NCI-H82 treated with DMSO at 0.1 percent for 48 hours (cell line): Measurements from ENCODE around the gene COL6A1.
"Not testable (repeated sequence)": the region's sequence is repeated elsewhere in the genome, so short reads cannot be mapped to it uniquely, and the experiment has no call there.

Experiments
- DNase-seq: peaks from one replicate; lab custom pipeline; 2025; ENCODE audit not compliant: unreplicated experiment; lab: John Stamatoyannopoulos, UW

The COL6A1 gene

DNA sequence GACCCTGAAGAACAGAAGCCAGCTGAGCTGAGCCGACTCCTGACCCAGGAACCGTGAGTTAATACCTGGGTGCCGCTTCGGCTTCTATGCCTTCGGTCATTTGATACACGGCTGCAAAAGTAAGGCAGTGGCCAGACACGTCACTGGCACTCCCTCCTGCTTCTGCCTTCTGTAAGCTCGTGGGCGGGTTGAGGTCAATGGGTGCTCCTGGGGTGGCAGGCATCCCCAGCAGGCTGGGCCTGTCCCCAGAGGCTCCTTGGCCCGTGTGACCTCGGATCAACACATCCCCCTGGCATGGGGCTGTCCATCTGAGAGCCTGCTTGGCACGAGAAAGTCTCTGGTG lies 35.7 kb upstream of the COL6A1 start:
- no peak for DNase-seq

DNA sequence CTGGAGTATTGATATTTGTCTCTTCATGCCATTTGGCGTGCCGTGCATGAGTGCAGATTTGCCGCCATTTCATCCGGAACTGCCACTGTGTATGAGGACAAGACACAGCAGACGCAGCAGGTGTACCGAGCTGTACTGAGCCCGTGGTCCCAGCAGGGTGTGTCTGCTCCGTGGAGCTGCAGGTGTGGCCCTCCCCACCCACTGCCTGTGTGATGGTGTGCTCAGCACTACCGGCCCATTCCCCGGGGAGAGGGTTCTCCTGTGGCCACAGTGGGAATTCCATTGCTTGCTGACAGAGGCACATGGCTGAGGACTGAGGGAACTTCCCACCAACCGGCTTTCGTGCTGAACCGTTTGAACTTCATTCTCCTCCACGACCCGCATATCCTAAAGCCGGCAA lies 34.3 kb upstream of the COL6A1 start:
- DNase-seq = no peak

DNA sequence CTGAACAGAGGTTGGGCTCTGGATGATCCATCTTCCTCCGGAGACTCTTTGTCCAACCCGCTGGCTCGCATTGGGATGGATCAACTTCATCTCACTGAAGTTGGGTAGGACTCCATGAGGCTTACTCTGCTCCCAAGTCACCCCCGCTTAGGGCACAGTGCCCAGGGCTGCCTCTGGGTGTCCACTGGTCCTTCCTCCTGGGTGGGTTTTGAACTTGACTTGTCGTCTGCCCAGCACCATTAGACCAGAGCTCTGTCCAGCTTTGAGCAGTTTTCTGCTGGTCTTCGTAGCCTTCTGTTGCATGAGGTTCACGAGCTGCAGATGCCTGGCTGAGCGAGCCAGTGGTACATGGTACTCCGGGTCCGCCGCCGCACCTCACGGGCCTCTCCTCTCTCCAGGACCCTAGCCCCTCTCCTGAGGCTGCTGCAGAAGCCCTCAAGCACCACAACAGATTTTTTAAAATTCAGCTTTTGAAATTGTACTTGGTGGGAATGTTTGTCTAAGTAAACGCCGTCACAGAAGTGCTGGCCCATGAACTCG lies 33.8 kb upstream of the COL6A1 start:
- no peak for DNase-seq

DNA sequence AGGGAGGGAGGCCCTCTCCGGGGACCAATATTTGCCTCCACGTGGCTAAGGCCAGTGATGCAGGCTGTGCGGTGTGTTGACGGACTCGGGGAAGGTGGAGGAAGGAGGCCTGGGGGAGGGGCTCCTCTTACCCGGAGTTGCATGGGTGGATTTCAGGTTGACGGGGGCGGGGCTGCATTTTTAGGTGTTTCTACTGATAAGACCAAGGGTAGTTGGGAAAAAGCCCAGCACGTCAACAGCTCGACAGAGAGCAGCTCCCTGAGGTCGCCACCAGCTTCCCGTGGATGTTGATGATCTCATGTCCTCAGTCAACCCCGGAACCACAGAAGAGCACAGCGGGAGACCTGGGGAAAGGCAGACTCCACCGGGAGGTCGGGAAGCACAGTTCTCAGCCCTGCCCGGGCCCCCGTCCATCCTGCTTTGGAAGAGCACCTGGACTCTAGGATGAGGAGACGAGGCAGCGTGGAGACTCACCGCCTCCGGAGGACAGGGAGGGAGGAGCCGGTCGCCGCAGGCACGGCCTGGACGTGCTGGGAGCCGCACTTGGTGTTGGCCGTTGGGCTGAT lies 32.9 kb upstream of the COL6A1 start:
- DNase-seq = no peak

DNA sequence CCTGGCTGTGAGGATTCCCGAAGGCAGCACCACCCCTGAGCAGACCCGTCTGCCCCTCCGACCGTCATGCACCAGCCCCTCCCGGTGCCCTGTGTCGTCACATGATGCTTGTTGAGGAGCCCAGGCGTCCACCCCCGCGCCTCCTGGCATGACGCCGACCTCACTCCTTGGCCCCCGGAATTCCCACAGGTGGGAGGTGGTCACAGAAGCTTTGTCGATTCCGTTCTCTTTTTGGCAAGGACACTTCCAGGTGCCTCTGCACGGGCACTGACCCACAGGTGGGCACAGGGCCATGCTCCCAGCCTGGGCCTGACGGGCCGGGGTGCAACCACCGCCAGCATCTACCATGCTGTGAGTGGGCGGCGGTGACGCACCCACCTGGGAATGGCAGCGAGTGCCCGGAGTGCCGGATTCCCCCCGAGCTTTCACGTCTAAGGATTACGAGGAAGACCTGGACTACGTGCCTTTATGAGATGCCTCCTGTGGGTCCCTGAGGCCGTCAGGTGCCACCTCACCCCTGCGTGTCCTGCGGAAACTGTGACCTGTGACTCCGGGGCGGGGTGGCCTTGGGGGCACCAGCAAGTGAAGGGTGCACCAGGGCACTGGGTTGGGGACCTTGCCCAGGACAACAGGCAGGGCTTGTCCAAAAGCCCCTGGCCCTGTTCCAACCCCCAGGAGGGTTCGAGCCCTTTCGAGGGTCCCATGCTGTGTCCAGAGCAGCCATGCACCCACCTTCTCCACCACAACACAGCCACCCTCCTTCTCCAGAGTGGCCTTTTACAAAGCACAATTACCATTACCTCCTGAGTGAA lies 31.4 kb upstream of the COL6A1 start:
- no peak for DNase-seq

DNA sequence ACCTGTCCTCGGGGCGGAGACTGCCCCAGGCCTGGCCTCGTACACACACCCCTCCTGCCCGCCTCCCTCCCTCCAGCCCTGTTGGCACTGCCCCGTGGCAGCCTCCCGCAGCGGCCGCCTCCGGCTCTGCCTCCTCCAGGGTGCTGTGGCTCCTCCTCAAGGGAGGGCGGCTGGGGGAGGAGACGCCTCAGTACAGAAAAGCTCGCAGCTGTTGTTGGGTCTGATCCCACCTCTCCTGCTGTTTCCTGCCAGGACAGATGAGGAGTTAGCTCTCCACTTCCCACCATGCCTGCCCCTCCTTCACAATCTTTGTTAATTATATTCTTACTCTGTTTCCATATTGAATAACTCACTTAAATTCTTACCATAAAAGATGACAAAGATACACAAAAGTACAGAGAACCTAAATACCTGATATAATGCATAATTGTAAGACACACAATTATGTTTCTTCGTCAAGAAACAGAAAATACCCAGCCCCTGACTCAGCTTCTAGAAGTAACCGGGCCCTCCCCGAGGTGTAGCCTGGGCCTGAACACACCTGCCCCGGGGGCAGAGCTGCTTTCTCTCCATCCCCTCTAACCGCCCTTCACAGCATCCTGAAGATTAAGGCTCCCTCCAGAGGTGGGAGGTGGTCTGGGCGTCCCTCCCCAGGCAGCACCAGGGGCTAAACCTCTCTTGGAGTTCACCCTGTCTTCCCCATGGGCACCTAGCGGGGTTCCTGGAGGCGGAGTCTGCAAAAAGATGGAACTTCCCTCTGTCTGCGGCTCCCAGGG lies 30.6 kb upstream of the COL6A1 start:
- DNase-seq = peak; percentile 4

DNA sequence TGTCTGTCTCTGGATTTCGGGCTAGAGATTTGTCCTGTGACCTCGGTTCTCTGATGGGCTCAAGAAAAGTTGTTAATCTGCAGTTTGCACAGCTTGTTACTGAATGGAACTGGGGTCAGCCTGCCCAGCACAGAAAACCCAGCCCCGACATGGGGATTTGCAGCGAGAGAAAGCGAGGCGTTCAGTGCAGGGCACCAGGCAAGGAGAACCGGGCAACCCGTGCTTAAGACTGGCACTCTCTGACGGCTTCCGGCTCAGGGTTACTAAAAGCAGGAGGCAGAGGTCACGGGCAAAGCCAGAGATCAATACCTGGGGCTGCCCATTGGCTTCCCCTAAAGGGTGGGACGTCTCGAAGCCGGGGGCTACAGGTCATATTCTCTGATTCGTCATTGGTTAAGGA lies 29.9 kb upstream of the COL6A1 start:
- no peak for DNase-seq

DNA sequence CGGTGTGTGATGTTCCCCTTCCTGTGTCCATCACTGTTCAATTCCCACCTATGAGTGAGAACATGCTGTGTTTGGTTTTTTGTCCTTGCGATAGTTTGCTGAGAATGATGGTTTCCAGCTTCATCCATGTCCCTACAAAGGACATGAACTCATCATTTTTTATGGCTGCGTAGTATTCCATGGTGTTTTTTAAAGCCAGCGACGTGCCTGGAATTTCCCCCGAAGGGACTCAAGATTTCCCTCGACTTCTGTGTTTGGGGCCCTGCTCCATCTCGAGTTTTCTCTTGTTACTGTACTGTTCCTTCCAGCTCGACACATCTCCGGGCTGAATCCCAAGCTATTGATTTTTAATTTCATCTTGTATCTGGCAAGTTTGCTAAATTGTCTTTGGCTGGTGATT lies 29.0 kb upstream of the COL6A1 start:
- not testable (repeated sequence) for DNase-seq

DNA sequence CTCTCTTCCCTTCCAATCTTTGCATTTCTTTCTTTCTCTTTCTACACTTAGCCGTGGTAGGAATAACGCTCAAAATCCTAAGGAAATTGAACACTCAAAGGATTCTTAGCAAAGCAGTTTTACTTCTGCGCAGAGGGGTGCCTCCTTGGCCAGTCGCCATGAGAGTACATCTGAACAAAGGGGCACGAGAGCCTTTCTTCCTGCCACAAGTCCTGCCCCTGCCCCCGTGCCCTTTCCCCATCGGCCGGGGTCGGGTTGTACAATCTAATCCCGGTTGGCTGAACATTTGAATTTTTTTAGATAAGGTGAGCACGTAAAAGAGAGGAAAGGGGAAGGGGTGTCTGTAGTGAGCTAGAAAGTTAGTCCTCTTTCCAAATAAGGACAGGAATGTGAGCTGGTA lies 28.6 kb upstream of the COL6A1 start:
- no peak for DNase-seq

DNA sequence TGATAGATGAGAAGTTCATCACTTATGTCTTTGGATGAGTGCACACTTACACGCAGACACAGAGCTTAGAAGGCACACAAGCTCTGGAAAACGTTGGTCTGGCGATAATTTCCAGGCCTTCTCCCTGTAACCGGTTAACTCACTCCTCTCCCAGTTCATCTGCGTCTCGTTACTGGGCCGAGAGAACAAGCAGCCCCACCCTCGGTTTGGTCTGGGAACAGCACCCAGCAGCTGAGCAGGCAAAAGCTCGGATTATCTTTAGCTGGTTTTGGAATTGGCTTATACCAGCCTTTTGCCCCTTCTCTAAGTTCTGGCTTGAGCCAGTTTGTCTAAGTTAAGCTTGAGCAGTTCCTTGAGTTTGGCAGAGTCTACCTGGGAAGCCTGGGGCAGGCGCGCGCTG lies 27.3 kb upstream of the COL6A1 start:
- peak; percentile 1 for DNase-seq

DNA sequence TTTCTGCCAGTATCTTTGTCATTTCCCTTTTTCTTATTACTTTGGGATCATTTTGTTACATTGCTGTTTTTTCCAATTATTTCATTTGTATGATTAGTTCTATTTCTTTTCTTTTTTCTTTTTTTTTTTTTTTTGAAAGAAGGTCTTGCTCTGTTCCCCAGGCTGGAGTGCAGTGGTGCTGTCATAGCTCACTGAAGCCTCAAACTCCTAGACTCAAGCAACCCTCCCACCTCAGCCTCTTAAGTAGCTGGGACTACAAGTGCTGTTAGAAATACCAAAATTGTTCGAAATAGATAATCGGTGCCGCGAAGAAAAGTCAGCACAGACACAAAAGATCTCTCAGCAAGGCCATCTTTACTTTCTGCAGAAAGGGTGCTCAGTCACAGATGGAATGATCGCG lies 26.6 kb upstream of the COL6A1 start:
- no peak for DNase-seq

DNA sequence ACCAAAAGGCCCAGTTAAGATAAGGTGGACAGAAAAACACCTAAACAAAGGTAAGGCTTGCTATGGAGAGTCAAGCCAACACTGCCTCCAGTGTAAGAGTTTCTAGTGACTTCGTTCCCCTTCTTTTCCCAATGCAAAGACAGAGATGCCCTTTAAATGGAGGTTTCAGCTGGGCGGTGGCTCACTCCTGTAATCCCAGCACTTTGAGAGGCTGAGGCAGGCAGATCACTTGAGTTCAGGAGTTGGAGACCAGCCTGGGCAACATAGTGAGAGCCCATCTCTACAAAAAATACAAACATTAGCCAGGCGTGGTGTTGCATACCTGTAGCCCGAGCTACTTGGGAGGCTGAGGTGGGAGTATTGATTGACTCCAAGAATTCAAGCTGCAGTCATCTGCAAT lies 24.0 kb upstream of the COL6A1 start:
- no peak for DNase-seq

DNA sequence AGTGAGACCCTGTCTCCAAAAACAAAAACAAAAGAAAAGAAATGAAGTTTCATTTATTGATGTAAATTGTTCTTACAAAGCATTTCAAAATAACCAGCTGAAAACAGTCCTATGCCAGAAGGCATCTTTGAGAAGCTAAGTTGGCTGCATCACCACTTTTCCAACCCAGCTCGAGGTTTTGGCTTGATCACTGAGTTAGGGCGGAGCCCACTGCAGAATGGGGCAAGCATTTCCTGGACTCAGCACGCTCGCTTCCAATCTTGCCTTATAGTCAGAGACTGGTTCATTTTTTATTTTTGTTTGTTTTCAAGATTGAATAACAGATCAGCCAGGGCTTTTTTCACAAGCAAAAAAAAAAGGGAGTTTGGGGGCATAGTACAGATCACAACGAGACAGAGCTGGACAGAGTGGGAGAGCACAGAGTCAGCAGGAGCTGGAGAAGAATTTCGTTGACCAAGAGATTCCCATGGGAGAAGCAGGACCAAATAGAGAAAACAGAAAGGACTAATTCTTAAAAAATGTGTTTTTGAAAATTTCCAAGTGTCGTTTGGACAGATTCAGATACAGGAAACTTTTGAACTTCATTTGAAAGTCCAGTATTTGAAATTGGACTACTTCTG lies 23.5 kb upstream of the COL6A1 start:
- DNase-seq = no peak

DNA sequence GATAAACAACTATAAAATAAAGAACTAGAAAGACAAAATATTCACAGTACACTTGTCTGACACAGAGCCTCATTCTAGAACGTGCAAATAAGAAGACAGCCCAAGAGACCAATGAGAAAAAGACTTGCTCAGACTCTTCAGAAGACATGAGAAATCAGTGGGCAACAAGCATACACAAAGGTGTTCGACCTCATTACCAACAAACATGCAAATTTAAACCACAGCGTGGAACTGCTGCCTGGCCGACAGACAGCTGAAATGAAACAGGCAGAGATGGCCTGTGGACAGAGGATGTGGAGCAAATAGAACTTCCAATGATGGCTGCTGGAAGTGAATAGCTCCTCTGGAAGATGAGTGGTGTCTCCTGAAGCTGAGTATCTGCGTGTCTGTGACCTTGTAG lies 22.4 kb upstream of the COL6A1 start:
- DNase-seq = no peak

DNA sequence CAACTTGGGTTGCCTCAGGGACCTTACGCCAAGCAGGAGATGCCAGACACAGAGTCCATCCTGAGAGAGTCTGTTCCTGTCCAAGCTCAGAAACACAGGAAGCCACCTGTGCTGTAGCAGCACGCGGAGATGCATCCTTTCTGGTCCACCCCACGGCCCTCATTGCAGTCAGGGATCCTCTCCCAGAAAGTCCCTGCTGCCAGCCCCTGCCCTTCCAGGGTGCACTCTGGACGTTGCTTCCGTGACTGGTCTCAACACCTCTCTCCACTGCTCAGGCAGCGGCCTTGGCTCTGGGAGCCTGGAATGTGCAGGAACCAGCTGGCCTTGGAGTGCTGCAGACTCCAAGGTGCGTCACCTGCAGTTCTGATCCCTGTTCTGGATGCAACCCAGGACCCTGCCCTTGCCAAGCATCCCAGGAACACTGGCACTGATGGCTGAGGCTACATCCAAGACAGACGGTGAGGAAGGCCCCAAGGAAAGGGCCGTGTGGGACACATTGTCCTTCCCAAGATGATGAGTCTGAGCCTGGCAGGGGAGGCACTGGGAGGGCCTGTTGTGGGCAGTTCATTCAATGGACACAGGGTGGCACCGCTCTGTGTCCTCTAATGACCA lies 21.7 kb upstream of the COL6A1 start:
- no peak for DNase-seq

DNA sequence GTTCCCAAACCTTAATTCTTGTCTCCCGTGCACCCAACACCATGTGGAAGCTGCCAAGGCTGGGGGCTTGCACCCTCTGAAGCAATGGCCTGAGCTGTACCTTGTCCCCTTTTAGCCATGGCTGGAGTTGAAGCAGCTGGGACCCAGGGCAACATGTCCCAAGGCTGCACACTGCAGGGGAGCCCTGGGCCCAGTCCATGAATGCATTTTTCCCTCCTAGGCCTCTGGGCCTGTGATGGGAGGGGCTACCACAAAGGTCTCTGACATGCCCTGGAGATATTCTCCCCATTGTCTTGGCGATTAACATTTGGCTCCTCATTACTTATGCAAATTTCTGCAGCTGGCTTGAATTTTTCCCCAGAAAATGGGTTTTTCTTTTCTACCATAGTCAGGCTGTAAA lies 20.2 kb upstream of the COL6A1 start:
- DNase-seq = not testable (repeated sequence)

DNA sequence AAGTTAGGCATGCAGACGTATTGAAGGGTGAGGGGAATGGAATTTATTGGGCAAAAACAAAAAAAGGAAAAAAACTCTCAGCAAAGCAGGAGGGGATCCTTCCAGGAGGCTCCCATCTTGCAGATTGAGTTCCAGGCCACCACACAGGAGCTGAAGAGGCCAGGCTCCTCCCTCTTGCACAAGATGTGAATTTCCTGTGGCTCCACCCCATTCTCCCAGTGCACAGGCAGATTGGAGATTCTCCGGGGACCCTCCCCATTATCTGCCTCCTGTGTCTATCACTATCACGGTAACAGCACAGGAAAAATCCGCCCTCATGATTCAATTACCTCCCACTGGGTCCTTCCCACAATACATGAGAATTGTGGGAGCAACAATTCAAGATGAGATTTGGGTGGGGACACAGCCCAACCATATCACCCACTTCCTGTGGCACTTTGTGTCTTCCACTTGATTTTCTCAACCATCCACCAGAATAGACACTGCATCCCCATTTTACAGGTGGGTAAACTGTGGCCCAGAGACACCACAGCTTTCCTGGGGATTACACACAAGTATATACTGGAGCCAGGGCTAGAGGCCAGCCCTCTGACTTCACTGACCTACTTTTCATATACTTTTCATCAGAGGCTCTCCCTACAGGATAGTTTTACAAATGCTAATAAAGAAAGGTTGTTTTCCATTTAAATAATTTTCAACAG lies 18.9 kb upstream of the COL6A1 start:
- DNase-seq = no peak

DNA sequence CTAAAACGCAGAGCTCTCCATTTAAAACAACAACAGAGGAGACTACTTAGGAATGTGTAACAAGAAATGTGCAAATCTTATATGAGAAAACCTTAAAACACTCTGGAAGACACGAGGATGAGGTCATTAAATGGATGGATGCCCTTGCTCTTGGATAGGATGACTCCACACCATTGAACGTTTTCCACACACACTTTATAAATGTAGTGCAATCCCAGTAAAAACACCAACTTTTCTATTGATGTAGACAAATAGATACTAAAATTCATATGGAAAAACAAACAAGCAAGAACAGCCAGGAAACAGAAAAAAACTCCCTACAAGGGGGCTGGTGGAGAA lies 18.4 kb upstream of the COL6A1 start:
- no peak for DNase-seq

DNA sequence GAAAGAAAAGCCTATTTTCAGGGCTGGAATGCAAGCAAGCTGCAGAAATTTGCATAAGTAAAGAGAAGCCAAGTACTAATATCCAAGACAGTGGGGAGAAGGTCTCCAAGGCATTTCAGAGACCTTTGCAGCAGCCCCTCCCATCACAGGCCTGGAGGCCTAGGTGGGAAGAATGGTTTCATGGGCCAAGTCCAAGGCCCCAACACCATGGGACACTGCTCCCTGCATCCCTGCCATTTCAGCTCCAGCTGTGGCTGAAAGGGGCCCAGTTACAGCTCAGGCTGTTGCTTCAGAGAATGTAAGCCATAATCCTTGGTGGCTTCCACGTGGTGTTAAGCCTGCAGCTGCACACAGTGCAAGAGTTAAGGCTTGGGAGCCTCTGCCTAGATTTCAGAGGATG lies 16.9 kb upstream of the COL6A1 start:
- DNase-seq = no peak

DNA sequence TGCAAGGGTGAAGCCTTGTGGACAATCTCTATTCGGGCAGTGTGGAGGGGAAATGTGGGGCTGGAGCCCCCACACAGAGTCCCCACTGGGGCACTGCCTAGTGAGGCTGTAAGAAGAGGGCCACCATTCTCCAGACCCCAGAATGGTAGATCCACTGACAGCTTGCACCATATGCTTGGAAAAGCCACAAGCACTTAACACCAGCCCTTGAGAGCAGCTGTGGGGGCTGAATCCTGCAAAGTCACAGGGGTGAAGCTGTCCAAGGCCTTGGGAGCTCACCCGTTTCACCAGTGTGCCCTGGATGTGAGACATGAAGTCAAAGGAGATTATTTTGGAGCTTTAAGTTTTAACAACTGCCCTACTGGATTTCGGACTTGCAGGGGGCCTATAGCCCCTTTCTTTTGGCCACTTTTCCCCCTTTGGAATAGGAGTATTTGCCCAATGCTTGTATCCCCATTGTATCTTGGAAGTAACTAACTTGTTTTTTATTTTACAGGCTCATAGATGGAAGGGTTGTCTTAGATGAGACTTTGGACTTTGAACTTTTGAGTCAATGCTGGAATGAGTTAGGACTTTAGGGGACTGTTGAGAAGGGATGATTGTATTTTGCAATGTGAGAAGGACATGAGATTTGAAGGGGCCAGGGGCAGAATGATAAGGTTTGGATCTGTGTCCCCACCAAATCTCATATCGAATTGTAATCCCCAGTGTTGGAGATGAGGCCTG lies 16.3 kb upstream of the COL6A1 start:
- no peak for DNase-seq
